Heart left ventricle (tissue), 13 donors: ENCODE data around the gene DAZAP1.

Experiments used
- CTCF ChIP-seq, 12 donors: fragments of 200-600 bp; sonication (generic) in 4 of 12; IDR thresholded peaks; one replicate each; pipeline versions ENCODE4 v1.5.0 to v1.8.0; 2018 to 2022; ENCODE audit warnings: antibody characterized with exemption in 12 of 12, mild to moderate bottlenecking in 5 of 12
- POLR2A ChIP-seq, 2 donors: fragments of 450-650 bp; IDR thresholded peaks; one replicate each; pipeline ENCODE4 v1.6.1; 2017; ENCODE audit warnings: antibody characterized with exemption in 2 of 2, mild to moderate bottlenecking in 2 of 2, moderate library complexity in 2 of 2
- donor health status: ischemic (EF 13 %, LVEDD 7.1; RV severe dilation, severe dysfunction).
- donor health status: DM: no; HTN: yes; CAD: no.
- donor health status: DM: no; HTN: no; CAD: no.
- donor health status: ischemic (EF 25% LVEDD 6.9; RV normal size, moderate dysfunction).
- donor health status: ischemic (EF 25% LVEDD 5.7; RV mildly dilated, moderate dysfunction).
- donor health status: ischemic (EF 35%, LVEDD 5.7; RV mildly dilated, moderate dysfunction).
- donor health status: nonischemic (EF 11% LVEDD 7.7; RV severe dilation, severe dysfunction).
- donor health status: DM: yes; HTN: yes; CAD: no.
- donor health status: PGD.
- donor health status: ischemic (EF 29% LVEDD 5.4; RV normal size, mild dysfunction).
- donor health status: nonischemic (EF 23%, LVEDD 6.1; RV moderate dilation, normal function).

GRCh38 chr19:1370579-1371361, 36.6 kb upstream of the DAZAP1 start:
- TF ChIP-seq CTCF (IDR thresholded peaks at IDR 0.05) (no peak), POLR2A (IDR thresholded peaks at IDR 0.05) (no peak)
